ENCODE measurements around the gene PPM1K. TPM values are rescaled to one million over a fixed set of nuclear protein-coding genes. Genes with fewer than 3 reads are reported as not detected.

Gene PPM1K
- total RNA-seq, 1 experiment from 2014 or later, result 10.4 TPM

DNA sequence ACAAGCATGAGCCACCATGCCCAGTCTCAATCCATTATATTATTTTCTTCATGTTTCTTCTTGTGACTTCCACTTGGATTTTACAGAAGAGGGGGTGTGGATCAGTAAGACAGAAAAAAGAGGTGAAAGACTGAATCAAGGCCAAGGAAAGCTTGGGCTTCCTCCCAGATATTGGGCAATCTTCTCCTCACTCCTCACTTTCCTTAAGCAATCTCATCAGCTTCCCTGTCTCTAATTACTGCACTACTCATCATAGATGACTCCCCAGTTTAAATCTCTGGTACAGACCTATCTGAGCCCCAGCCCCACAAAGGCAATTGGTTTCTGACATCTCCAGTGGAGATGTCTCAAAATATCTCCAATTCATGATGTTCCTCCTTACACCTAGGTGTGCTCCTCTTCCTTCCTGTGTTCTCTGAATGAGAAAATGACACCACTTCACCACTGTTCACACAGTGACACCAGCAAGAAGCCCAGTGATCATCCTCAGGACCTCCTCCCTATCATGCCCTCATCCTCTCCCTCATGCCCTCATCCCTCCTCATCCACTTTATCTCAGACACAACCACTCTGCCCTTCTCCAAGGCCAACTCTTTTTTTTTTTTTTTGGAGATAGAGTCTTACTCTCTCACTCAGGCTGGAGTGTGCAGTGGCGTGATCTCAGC, 49.5 kb upstream of the PPM1K start:
- TF ChIP-seq, protein P1, sequence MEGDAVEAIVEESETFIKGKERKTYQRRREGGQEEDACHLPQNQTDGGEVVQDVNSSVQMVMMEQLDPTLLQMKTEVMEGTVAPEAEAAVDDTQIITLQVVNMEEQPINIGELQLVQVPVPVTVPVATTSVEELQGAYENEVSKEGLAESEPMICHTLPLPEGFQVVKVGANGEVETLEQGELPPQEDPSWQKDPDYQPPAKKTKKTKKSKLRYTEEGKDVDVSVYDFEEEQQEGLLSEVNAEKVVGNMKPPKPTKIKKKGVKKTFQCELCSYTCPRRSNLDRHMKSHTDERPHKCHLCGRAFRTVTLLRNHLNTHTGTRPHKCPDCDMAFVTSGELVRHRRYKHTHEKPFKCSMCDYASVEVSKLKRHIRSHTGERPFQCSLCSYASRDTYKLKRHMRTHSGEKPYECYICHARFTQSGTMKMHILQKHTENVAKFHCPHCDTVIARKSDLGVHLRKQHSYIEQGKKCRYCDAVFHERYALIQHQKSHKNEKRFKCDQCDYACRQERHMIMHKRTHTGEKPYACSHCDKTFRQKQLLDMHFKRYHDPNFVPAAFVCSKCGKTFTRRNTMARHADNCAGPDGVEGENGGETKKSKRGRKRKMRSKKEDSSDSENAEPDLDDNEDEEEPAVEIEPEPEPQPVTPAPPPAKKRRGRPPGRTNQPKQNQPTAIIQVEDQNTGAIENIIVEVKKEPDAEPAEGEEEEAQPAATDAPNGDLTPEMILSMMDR (conservative IDR thresholded peaks at IDR 0.05), result no peak
- H2BK5ac ChIP-seq (ENCODE audit: insufficient read length, low read length), result no peak overlapping the region
- no peaks in the 10 kb centered on the region for H3K23me2 ChIP-seq (ENCODE audit: insufficient read length, low read depth, low read length, poor library complexity, severe bottlenecking)
- Mint-ChIP-seq H3K4me1 (peaks cover 7 to 8% of the 10 kb centered on the region in 2 experiments), H3K4me3 (no peak overlapping the region), H3K27me3 (ENCODE audit: low read depth) (no peaks in the 10 kb centered on the region), H3K36me3 (ENCODE audit: insufficient read depth in 1 of 3, low read depth in 3 of 3) (no peaks in the 10 kb centered on the region), H3K27ac (no peak overlapping the region; a peak in 2 of 7 replicates), H3K9me3 (no peaks in the 10 kb centered on the region; a peak in 1 of 5 replicates)
- no peak overlapping the region for H3K18ac ChIP-seq (ENCODE audit: insufficient read length, low read depth, low read length)
- WGBS (ENCODE audit: extremely low coverage, insufficient read length, low lambda C conversion rate), result no CpG with 5 or more reads among the region's 1 CpG
- no peak overlapping the region for H2AFZ ChIP-seq (ENCODE audit: low read length)
- H4K5ac ChIP-seq (ENCODE audit: insufficient read length, low read depth, low read length), result no peak overlapping the region
- H4K20me1 ChIP-seq (ENCODE audit: control insufficient read depth, insufficient read depth, insufficient read length), result no peaks in the 10 kb centered on the region
- H3K4ac ChIP-seq (ENCODE audit: low read depth, low read length), result no peak overlapping the region
- H3K27ac ChIP-seq (ENCODE audit: insufficient read length, low read depth, low read length), result no peak overlapping the region
- H3T11ph ChIP-seq (ENCODE audit: low read length), result no peak overlapping the region
- H3K4me1 ChIP-seq (ENCODE audit: insufficient read depth, low read length), result no peaks in the 10 kb centered on the region; the same call in 1 of the 2 replicates
- H2BK15ac ChIP-seq (ENCODE audit: low read depth, low read length), result no peak overlapping the region
- no peaks in the 10 kb centered on the region for H3K9me3 ChIP-seq (ENCODE audit: control insufficient read depth, low read depth, low read length)
- H3K27me3 ChIP-seq (ENCODE audit: insufficient read depth, low read length), result no peaks in the 10 kb centered on the region
- no peak overlapping the region for H3K56ac ChIP-seq (ENCODE audit: insufficient read length, low read depth, low read length)
- H4K8ac ChIP-seq (replicated peaks; ENCODE audit: insufficient read length, low read depth, low read length), result no peak overlapping the region
- no peak for DNase-seq
- no peaks in the 10 kb centered on the region for H3K79me2 ChIP-seq (ENCODE audit: insufficient read depth, low read length)
- H2BK20ac ChIP-seq (ENCODE audit: low read depth, low read length, poor library complexity, severe bottlenecking), result no peak overlapping the region
- no peak overlapping the region for H3K14ac ChIP-seq (ENCODE audit: insufficient read depth, low read length)
- H2AK5ac ChIP-seq (ENCODE audit: insufficient read length, low read length), result no peak overlapping the region
- no peak overlapping the region for H2BK12ac ChIP-seq (ENCODE audit: insufficient read length, low read depth, low read length)
- no peak overlapping the region for H3K4me2 ChIP-seq (ENCODE audit: insufficient read depth, insufficient read length, low read length)
- H2BK120ac ChIP-seq (ENCODE audit: low read depth, low read length, poor library complexity, severe bottlenecking), result no peak overlapping the region
- H3K79me1 ChIP-seq (ENCODE audit: insufficient read depth, low read depth, low read length, poor library complexity, severe bottlenecking), result no peaks in the 10 kb centered on the region
- H3K23ac ChIP-seq (ENCODE audit: insufficient read length, low read depth, low read length), result no peak overlapping the region
- H4K91ac ChIP-seq (ENCODE audit: insufficient read length, low read depth, low read length), result no peak overlapping the region
- no peak overlapping the region for H3K9ac ChIP-seq (ENCODE audit: extremely low read depth, insufficient read length, low read length)

Measured in H9 (cell line).